HEK293T (cell line): ENCODE measurements around the gene POU6F1.

Experiments used
- ARNT ChIP-seq: fragments of 450-650 bp; IDR thresholded peaks from 2 replicates; pipeline ENCODE4 v1.6.1; 2017; ENCODE audit warnings: mild to moderate bottlenecking
- BHLHE40 ChIP-seq: fragments of 450-650 bp; IDR thresholded peaks from 2 replicates; pipeline ENCODE4 v1.6.1; 2016; ENCODE audit warnings: mild to moderate bottlenecking, moderate library complexity, borderline replicate concordance
- CTBP1 ChIP-seq: fragments of 450-650 bp; IDR thresholded peaks from 2 replicates; pipeline ENCODE4 v1.6.1; 2016; ENCODE audit warnings: borderline replicate concordance
- ELF4 ChIP-seq: fragments of 450-650 bp; IDR thresholded peaks from 2 replicates; pipeline ENCODE4 v1.6.1; 2017; ENCODE audit warnings: antibody characterized with exemption
- FOXA1 ChIP-seq: fragments of 450-650 bp; IDR thresholded peaks from 2 replicates; pipeline ENCODE4 v1.6.1; 2016; ENCODE audit warnings: mild to moderate bottlenecking
- FOXK2 ChIP-seq: fragments of 450-650 bp; IDR thresholded peaks from 2 replicates; pipeline ENCODE4 v1.6.1; 2016; ENCODE audit warnings: mild to moderate bottlenecking
- FOXM1 ChIP-seq: fragments of 450-650 bp; IDR thresholded peaks from 2 replicates; pipeline ENCODE4 v1.6.1; 2017; ENCODE audit warnings: mild to moderate bottlenecking, borderline replicate concordance
- HDGF ChIP-seq: fragments of 450-650 bp; IDR thresholded peaks from 2 replicates; pipeline ENCODE4 v1.6.1; 2017; ENCODE audit warnings: antibody characterized with exemption, borderline replicate concordance
- NFRKB ChIP-seq: fragments of 450-650 bp; IDR thresholded peaks from 2 replicates; pipeline ENCODE4 v1.6.1; 2016; ENCODE audit warnings: mild to moderate bottlenecking, moderate library complexity
- SP1 ChIP-seq: fragments of 450-650 bp; IDR thresholded peaks from 2 replicates; pipeline ENCODE4 v1.6.1; 2017
- TARDBP ChIP-seq: fragments of 450-650 bp; IDR thresholded peaks from 2 replicates; pipeline ENCODE4 v1.6.1; 2016
- ZNF384 ChIP-seq: fragments of 450-650 bp; IDR thresholded peaks from 2 replicates; pipeline ENCODE4 v1.6.1; 2016

- TF ChIP-seq NFRKB (no peak), FOXA1 (no peak), CTBP1 (no peak), TARDBP (no peak), HDGF (no peak), FOXM1 (no peak), FOXK2 (no peak), ARNT (no peak), ELF4 (no peak), ZNF384 (no peak), BHLHE40 (no peak), SP1 (no peak)
These were observed 9.7 kb downstream of the POU6F1 start for GRCh38 chr12:51208016-51208660.
